ENCODE data around the gene CTR9.

DNA sequence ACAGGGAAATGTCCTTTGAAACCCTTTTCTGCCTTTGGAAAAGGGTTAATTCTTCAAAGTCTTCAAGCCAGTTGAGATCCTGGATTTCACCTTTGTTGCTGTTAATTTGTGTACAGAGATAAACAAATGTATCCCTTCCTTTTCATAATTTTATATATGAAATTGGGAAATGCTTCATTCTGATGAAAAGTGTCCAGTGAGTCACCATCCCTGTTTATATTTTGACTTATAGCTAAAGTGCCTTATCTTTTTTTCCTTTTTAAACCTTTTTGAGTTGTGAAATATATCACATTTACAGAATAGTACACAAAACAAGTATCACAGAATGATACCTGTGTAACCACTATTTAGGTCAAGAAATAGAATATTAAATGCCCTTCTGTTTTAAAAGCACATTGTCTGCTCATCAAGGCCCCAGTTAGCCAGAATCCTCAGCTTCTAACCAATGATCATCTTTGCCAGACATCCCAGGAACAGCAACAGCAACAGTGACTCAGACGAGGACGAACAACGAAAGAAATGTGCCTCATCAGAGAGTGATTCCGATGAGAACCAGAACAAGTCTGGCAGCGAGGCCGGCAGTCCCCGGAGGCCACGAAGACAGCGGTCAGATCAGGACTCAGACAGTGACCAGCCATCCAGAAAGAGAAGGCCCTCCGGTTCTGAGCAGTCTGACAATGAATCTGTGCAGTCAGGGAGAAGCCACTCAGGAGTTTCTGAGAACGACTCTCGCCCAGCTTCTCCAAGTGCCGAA lies 27.3 kb downstream of the CTR9 start:
- TF ChIP-seq, protein P1, sequence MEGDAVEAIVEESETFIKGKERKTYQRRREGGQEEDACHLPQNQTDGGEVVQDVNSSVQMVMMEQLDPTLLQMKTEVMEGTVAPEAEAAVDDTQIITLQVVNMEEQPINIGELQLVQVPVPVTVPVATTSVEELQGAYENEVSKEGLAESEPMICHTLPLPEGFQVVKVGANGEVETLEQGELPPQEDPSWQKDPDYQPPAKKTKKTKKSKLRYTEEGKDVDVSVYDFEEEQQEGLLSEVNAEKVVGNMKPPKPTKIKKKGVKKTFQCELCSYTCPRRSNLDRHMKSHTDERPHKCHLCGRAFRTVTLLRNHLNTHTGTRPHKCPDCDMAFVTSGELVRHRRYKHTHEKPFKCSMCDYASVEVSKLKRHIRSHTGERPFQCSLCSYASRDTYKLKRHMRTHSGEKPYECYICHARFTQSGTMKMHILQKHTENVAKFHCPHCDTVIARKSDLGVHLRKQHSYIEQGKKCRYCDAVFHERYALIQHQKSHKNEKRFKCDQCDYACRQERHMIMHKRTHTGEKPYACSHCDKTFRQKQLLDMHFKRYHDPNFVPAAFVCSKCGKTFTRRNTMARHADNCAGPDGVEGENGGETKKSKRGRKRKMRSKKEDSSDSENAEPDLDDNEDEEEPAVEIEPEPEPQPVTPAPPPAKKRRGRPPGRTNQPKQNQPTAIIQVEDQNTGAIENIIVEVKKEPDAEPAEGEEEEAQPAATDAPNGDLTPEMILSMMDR (IDR thresholded peaks at IDR 0.05), result no peak
- TF ChIP-seq POLR2A (IDR thresholded peaks at IDR 0.05), result no peak
